ENCODE measurements around the gene TMEM125. TPM values are rescaled to one million over a fixed set of nuclear protein-coding genes. Genes with fewer than 3 reads are reported as not detected.

The TMEM125 gene
- polyA plus RNA-seq, 3 donors: not detected

GRCh38 chr1:43251024-43251423 lies 18.8 kb upstream of the TMEM125 start:
- Histone ChIP-seq H3K36me3 (replicated peaks in 1 of 2; ENCODE audit: control insufficient read depth in 1 of 2, insufficient read depth in 2 of 2, low read length in 2 of 2) (no peaks in the 10 kb centered on the region), H2AFZ (ENCODE audit: insufficient read depth, low read depth, low read length, poor library complexity, severe bottlenecking) (no peak overlapping the region), H3K9ac (ENCODE audit: insufficient read depth, low read length, poor library complexity, severe bottlenecking) (no peak overlapping the region), H3K4me3 (replicated peaks in 1 of 3; ENCODE audit: low read depth in 2 of 3, low read length in 3 of 3) (no peak overlapping the region), H3K4me1 (ENCODE audit: control insufficient read depth in 1 of 2, insufficient read depth in 2 of 2, low read length in 2 of 2) (no peaks in the 10 kb centered on the region), H3K79me2 (ENCODE audit: insufficient read depth, low read length) (no peaks in the 10 kb centered on the region), H3K27ac (ENCODE audit: low read depth in 1 of 2, low read length in 2 of 2) (no peak overlapping the region), H3K27me3 (ENCODE audit: control insufficient read depth in 2 of 2, insufficient read depth in 2 of 2, low read length in 2 of 2) (no peaks in the 10 kb centered on the region), H3K4me2 (replicated peaks; ENCODE audit: extremely low read depth, low read length, poor library complexity, severe bottlenecking) (no peak overlapping the region), H3K9me3 (replicated peaks in 1 of 2; ENCODE audit: control insufficient read depth in 1 of 2, insufficient read depth in 1 of 2, low read length in 2 of 2) (peaks cover 0 to 11% of the 10 kb centered on the region in 2 donors), H4K20me1 (ENCODE audit: insufficient read depth, low read length) (no peaks in the 10 kb centered on the region)
- Mint-ChIP-seq H3K27ac (no peak overlapping the region), H3K4me1 (no peaks in the 10 kb centered on the region), H3K4me3 (no peak overlapping the region), H3K36me3 (no peaks in the 10 kb centered on the region), H3K27me3 (ENCODE audit: low read depth in 3 of 3) (peaks cover 0 to 3% (median 2%) of the 10 kb centered on the region in 3 donors), H3K9me3 (peaks cover 9 to 22% (median 14%) of the 10 kb centered on the region in 7 donors)
- WGBS (ENCODE audit: insufficient coverage): 100% methylated on average over 4 of the region's 5 CpGs
- intact Hi-C loops (cut with micrococcal nuclease): no loop called here
- TF ChIP-seq CTCF (IDR thresholded peaks at IDR 0.05): no peak
- no peak for DNase-seq

GRCh38 chr1:43252225-43252624 lies 17.6 kb upstream of the TMEM125 start:
- no peak for DNase-seq
- Mint-ChIP-seq H3K27me3 (ENCODE audit: low read depth in 3 of 3) (peaks cover 0 to 3% (median 2%) of the 10 kb centered on the region in 3 donors), H3K9me3 (peaks cover 4 to 19% (median 11%) of the 10 kb centered on the region in 7 donors)

More at GRCh38 chr1:43252225-43252624, 17.6 kb upstream of the TMEM125 start:
- Histone ChIP-seq H3K4me2 (replicated peaks; ENCODE audit: extremely low read depth, low read length, poor library complexity, severe bottlenecking) (no peak overlapping the region), H3K36me3 (replicated peaks in 1 of 2; ENCODE audit: control insufficient read depth in 1 of 2, insufficient read depth in 2 of 2, low read length in 2 of 2) (no peaks in the 10 kb centered on the region), H2AFZ (ENCODE audit: insufficient read depth, low read depth, low read length, poor library complexity, severe bottlenecking) (no peak overlapping the region), H3K4me1 (ENCODE audit: control insufficient read depth in 1 of 2, insufficient read depth in 2 of 2, low read length in 2 of 2) (no peaks in the 10 kb centered on the region), H3K9ac (ENCODE audit: insufficient read depth, low read length, poor library complexity, severe bottlenecking) (no peak overlapping the region), H3K4me3 (replicated peaks in 1 of 3; ENCODE audit: low read depth in 2 of 3, low read length in 3 of 3) (no peak overlapping the region), H3K27me3 (ENCODE audit: control insufficient read depth in 2 of 2, insufficient read depth in 2 of 2, low read length in 2 of 2) (no peaks in the 10 kb centered on the region), H3K27ac (ENCODE audit: low read depth in 1 of 2, low read length in 2 of 2) (no peak overlapping the region), H3K79me2 (ENCODE audit: insufficient read depth, low read length) (no peaks in the 10 kb centered on the region), H3K9me3 (replicated peaks in 1 of 2; ENCODE audit: control insufficient read depth in 1 of 2, insufficient read depth in 1 of 2, low read length in 2 of 2) (peaks cover 0 to 12% of the 10 kb centered on the region in 2 donors), H4K20me1 (ENCODE audit: insufficient read depth, low read length) (no peaks in the 10 kb centered on the region)
- no peaks in the 10 kb centered on the region for H3K4me1 Mint-ChIP-seq
- no peak overlapping the region for H3K4me3 Mint-ChIP-seq
- H3K27ac Mint-ChIP-seq: no peak overlapping the region
- TF ChIP-seq CTCF (IDR thresholded peaks at IDR 0.05): no peak
- H3K36me3 Mint-ChIP-seq: no peaks in the 10 kb centered on the region
- WGBS (ENCODE audit: insufficient coverage): no CpG with 5 or more reads among the region's 1 CpG
- intact Hi-C loops (cut with micrococcal nuclease): no loop called here

Measured in CD14-positive monocyte (primary cell).